ENCODE results near the gene FN1.

The FN1 gene

GRCh38 chr2:215435870-215436704 lies at the start of gene FN1:
Gene FN1, minus strand, starts transcription at chr2:215436068. Its CDS starts 266 bp downstream, at chr2:215435802.
- DNase-seq = peak; percentile 98

GRCh38 chr2:215485032-215485431 lies 49.2 kb upstream of the FN1 start:
- DNase-seq = no peak

GRCh38 chr2:215484570-215484969 lies 48.7 kb upstream of the FN1 start:
- DNase-seq = no peak

- DNase-seq = no peak
These were observed 47.6 kb upstream of the FN1 start for GRCh38 chr2:215483431-215483830.

GRCh38 chr2:215479536-215480240 lies 43.8 kb upstream of the FN1 start:
- DNase-seq = no peak

GRCh38 chr2:215479121-215479520 lies 43.3 kb upstream of the FN1 start:
- DNase-seq = no peak

- no peak for DNase-seq
These were observed 40.6 kb upstream of the FN1 start for GRCh38 chr2:215476424-215476823.

- DNase-seq = no peak
These were observed 30.4 kb upstream of the FN1 start for GRCh38 chr2:215466097-215466909.

- no peak for DNase-seq
These were observed 29.4 kb upstream of the FN1 start for GRCh38 chr2:215465256-215465655.

- DNase-seq = no peak
These were observed 26.1 kb upstream of the FN1 start for GRCh38 chr2:215461836-215462532.

- no peak for DNase-seq
These were observed 25.0 kb upstream of the FN1 start for GRCh38 chr2:215460682-215461382.

- no peak for DNase-seq
These were observed 20.1 kb upstream of the FN1 start for GRCh38 chr2:215455958-215456357.

GRCh38 chr2:215454519-215455246 lies 18.8 kb upstream of the FN1 start:
- DNase-seq = no peak

GRCh38 chr2:215452725-215453124 lies 16.9 kb upstream of the FN1 start:
- DNase-seq = no peak

GRCh38 chr2:215451012-215451756 lies 15.3 kb upstream of the FN1 start:
- DNase-seq = no peak

- DNase-seq = no peak
These were observed 14.5 kb upstream of the FN1 start for GRCh38 chr2:215450188-215451011.

- no peak for DNase-seq
These were observed 11.8 kb upstream of the FN1 start for GRCh38 chr2:215447673-215448081.

GRCh38 chr2:215447056-215447455 lies 11.2 kb upstream of the FN1 start:
- no peak for DNase-seq

GRCh38 chr2:215442401-215442787 lies 6.5 kb upstream of the FN1 start:
- no peak for DNase-seq
